IPS-15b (cell line): ENCODE data around the gene PLEKHA8.

Experiments used
- H3K27me3 ChIP-seq: one replicate; pipeline ENCODE4 v1.6.1; 2013; ENCODE audit warnings: low read length; ENCODE audit not compliant: control insufficient read depth, insufficient read depth
- H3K36me3 ChIP-seq: one replicate; pipeline ENCODE4 v1.6.1; 2013; ENCODE audit warnings: low read length; ENCODE audit not compliant: control insufficient read depth, insufficient read depth
- H3K4me1 ChIP-seq: one replicate; pipeline ENCODE4 v1.6.1; 2013; ENCODE audit warnings: mild to moderate bottlenecking, low read length; ENCODE audit not compliant: control insufficient read depth, insufficient read depth
- H3K4me3 ChIP-seq: one replicate; pipeline ENCODE4 v1.5.1; 2013; ENCODE audit warnings: low read depth, low read length
- H3K9ac ChIP-seq: one replicate; pipeline ENCODE4 v1.6.1; 2013; ENCODE audit warnings: low read depth, mild to moderate bottlenecking, low read length
- H3K9me3 ChIP-seq: one replicate; pipeline ENCODE4 v1.6.1; 2013; ENCODE audit warnings: mild to moderate bottlenecking, low read length; ENCODE audit not compliant: control insufficient read depth, insufficient read depth

PLEKHA8 gene

GRCh38 chr7:30166155-30166840 lies 138.1 kb downstream of the PLEKHA8 start:
- no peaks in the 10 kb centered on the region for H3K36me3 ChIP-seq
- no peak overlapping the region for H3K9ac ChIP-seq
- no peak overlapping the region for H3K4me3 ChIP-seq
- H3K4me1 ChIP-seq = peaks cover 36% of the 10 kb centered on the region
- H3K27me3 ChIP-seq = peaks cover 7% of the 10 kb centered on the region
- H3K9me3 ChIP-seq = no peaks in the 10 kb centered on the region

DNA sequence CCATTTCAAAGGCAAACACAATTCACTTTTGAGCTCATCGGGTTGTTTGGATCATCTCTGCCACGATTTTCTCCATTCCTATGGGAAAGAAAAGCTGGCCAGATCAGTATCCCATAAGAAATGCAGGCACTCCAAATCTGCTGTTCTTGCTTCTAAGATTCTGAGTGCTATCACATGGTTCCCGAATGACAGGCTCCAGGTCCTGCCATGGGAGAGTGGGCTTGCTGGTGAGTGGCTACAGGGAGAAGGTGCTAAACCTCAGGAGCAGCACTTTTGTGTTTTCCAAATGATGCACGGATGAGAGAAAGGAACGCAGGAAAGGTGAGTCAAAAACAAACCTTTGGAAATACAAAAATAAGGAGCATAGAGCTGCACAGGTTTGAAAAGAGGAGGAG lies 138.6 kb downstream of the PLEKHA8 start:
- Histone ChIP-seq H3K36me3 (no peaks in the 10 kb centered on the region), H3K4me3 (no peak overlapping the region), H3K4me1 (peaks cover 35% of the 10 kb centered on the region), H3K9me3 (no peaks in the 10 kb centered on the region), H3K27me3 (peaks cover 8% of the 10 kb centered on the region), H3K9ac (no peak overlapping the region)

- Histone ChIP-seq H3K4me1 (peaks cover 32% of the 10 kb centered on the region), H3K27me3 (peaks cover 8% of the 10 kb centered on the region), H3K36me3 (no peaks in the 10 kb centered on the region), H3K9ac (no peak overlapping the region), H3K4me3 (no peak overlapping the region), H3K9me3 (no peaks in the 10 kb centered on the region)
Measured at GRCh38 chr7:30167901-30168300, 139.7 kb downstream of the PLEKHA8 start.

DNA sequence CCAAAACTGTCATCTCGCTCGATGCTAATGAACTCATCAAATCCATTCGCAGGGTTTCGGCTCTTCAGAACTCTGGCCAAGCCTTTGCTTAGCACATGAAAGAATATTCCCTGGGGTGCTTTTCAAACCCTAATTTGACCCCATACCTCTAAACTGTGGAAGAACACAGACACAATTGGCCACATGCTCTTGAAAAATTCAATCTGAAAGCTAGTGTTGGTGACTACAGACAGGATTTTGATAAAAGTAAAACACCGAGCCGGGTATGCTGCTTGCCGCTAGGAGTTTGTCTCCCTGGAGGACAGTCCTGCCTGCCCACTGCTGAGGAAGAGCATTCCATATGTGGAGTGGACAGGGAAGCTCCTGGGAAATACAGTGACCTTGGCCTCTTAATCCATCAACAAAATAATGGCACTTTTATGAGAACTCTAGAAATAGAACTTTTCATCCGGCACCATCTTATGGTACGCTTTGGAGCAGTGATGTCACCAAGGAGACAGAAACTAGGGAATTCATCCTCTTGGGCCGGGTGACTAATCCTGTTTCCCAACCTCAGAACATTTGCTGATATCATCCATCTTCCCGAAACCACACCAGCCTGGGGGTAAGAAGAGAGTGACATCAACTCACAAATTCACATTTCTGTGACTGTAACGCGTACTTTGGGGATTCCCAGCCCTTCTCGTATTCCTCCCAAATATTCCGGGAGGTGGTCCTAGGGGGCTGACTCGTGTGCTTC lies 140.8 kb downstream of the PLEKHA8 start:
- H3K4me3 ChIP-seq = no peak overlapping the region
- no peaks in the 10 kb centered on the region for H3K9me3 ChIP-seq
- H3K27me3 ChIP-seq = peaks cover 8% of the 10 kb centered on the region
- no peak overlapping the region for H3K9ac ChIP-seq
- peaks cover 23% of the 10 kb centered on the region for H3K4me1 ChIP-seq
- H3K36me3 ChIP-seq = no peaks in the 10 kb centered on the region

GRCh38 chr7:30169579-30169978 lies 141.4 kb downstream of the PLEKHA8 start:
- Histone ChIP-seq H3K9ac (no peak overlapping the region), H3K36me3 (no peaks in the 10 kb centered on the region), H3K27me3 (peaks cover 8% of the 10 kb centered on the region), H3K4me3 (no peak overlapping the region), H3K9me3 (no peaks in the 10 kb centered on the region), H3K4me1 (peaks cover 23% of the 10 kb centered on the region)

GRCh38 chr7:30170476-30171205 lies 142.4 kb downstream of the PLEKHA8 start:
- no peak overlapping the region for H3K9ac ChIP-seq
- no peaks in the 10 kb centered on the region for H3K9me3 ChIP-seq
- H3K4me1 ChIP-seq = peaks cover 23% of the 10 kb centered on the region
- H3K27me3 ChIP-seq = peaks cover 8% of the 10 kb centered on the region
- H3K4me3 ChIP-seq = no peak overlapping the region
- no peaks in the 10 kb centered on the region for H3K36me3 ChIP-seq

DNA sequence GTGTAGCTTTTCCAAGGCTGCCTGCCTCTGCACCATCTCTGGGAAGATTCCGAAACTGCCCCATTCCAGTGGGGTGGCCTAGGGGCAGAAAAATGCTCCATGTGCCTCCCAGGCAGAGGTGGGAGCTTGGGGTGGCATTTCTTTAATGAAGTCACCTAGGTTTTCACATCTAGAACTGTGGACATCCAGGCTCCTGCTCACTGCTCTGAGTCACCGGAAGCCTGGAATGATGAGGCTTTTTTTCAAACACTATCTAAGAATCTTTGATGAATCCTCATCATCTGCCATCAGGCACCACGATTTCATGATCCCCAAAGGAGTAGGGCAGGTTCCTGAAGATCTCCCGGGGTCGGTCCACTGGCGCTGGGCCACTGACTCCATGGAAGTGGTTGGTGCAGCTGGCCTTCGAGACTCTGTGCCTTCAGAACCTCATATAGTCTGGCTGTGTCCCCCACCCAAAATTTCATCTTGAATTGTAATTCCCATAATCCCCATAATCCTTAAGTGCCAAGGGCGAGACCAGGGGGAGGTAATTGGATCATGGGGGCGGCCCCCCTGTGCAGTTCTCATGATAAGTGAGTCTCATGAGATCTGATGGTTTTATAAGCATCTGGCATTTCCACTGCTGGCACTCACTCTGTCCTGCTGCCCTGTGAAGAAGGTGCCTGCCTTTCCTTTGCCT lies 143.7 kb downstream of the PLEKHA8 start:
- Histone ChIP-seq H3K36me3 (no peaks in the 10 kb centered on the region), H3K9me3 (no peaks in the 10 kb centered on the region), H3K4me3 (no peak overlapping the region), H3K27me3 (peaks cover 6% of the 10 kb centered on the region), H3K9ac (no peak overlapping the region), H3K4me1 (peaks cover 22% of the 10 kb centered on the region)

- H3K4me1 ChIP-seq = peaks cover 22% of the 10 kb centered on the region
- H3K36me3 ChIP-seq = no peaks in the 10 kb centered on the region
- no peaks in the 10 kb centered on the region for H3K9me3 ChIP-seq
- peaks cover 5% of the 10 kb centered on the region for H3K27me3 ChIP-seq
- H3K4me3 ChIP-seq = no peak overlapping the region
- no peak overlapping the region for H3K9ac ChIP-seq
Measured at GRCh38 chr7:30172451-30172850, 144.2 kb downstream of the PLEKHA8 start.

DNA sequence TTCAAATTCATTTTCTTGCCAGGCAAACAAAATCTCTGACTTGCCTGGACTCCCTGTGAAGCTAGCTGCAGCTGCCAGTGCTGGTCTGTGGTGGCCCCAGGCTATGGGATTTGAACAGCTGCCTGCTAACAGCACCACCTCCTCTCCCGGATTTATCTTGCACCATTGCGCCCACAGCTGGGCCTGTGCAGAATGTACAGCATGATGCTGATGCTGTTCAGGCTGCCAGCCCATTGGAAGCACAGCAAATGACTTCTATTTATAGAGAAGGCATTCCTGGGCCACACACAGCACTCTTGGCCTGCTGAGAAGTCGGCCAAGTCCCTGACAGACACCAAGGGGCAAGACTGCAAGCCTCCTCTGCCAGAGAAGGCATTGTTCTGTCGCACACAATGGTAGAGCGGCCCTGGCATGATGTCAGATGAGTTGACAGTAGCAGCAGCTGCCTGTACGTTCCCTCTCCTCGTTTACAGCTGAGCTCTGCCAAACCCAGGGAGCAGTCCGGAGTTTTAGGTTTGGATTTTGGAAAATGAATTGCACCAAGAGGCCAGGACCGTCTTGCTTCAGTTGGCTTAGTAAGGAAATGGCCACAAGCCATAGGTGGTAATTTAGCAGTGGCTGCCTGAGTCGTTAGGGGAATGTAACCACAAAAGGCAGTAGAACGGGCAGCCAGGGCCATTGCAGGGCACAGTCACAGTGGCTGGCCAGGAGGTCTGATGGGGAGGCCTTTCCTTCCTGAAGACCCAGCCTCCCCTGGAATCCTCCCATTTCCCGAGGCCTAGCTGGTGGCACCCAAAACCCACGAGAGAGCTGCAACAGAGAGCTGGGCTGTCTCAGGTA lies 145.1 kb downstream of the PLEKHA8 start:
- no peaks in the 10 kb centered on the region for H3K36me3 ChIP-seq
- H3K27me3 ChIP-seq = peaks cover 5% of the 10 kb centered on the region
- no peak overlapping the region for H3K4me3 ChIP-seq
- no peaks in the 10 kb centered on the region for H3K9me3 ChIP-seq
- H3K4me1 ChIP-seq = peaks cover 18% of the 10 kb centered on the region
- H3K9ac ChIP-seq = no peak overlapping the region

DNA sequence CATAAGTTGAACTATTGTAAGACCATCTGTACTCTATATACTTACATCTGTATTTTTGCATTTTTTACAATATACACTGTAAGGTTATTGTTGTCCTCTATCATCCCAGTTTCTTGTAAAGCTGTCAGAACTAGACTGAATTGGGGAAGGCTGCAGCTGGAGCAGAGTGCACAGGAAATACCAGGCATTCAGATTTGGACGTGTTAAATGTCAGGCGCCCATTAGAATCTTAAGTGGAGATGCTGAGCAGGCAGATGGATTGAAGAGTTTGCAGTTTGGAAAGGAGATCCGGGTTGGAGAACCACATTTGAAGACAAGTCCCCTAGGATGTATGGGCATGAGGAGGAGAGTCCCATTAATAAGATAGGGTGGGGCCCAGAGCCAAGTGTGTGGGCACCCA lies 147.0 kb downstream of the PLEKHA8 start:
- Histone ChIP-seq H3K36me3 (no peaks in the 10 kb centered on the region), H3K4me3 (no peak overlapping the region), H3K9ac (no peak overlapping the region), H3K9me3 (no peaks in the 10 kb centered on the region), H3K27me3 (peaks cover 2% of the 10 kb centered on the region), H3K4me1 (peaks cover 4% of the 10 kb centered on the region)

- Histone ChIP-seq H3K27me3 (peaks cover 2% of the 10 kb centered on the region), H3K4me3 (no peak overlapping the region), H3K9ac (no peak overlapping the region), H3K4me1 (peaks cover 4% of the 10 kb centered on the region), H3K9me3 (no peaks in the 10 kb centered on the region), H3K36me3 (no peaks in the 10 kb centered on the region)
Measured at GRCh38 chr7:30175636-30176147, 147.5 kb downstream of the PLEKHA8 start.
